GM18519 (cell line): ENCODE measurements around the gene LRIG1.

Experiments used
- ATAC-seq: cut with Tn5 transposase; IDR thresholded peaks from one replicate; pipeline ENCODE4 v1.9.1; 2021; ENCODE audit warnings: mild to moderate bottlenecking, moderate library complexity; ENCODE audit not compliant: unreplicated experiment, low FRiP score

The LRIG1 gene

GRCh38 chr3:66489115-66489514 lies 11.7 kb downstream of the LRIG1 start:
- ATAC-seq: no peak

- ATAC-seq: no peak
These were observed 12.3 kb downstream of the LRIG1 start for GRCh38 chr3:66488492-66488891.

- no peak for ATAC-seq
These were observed 13.4 kb downstream of the LRIG1 start for GRCh38 chr3:66487465-66487864.

- no peak for ATAC-seq
These were observed 14.2 kb downstream of the LRIG1 start for GRCh38 chr3:66486646-66487045.

- ATAC-seq: no peak
These were observed 14.6 kb downstream of the LRIG1 start for GRCh38 chr3:66486202-66486601.

GRCh38 chr3:66485291-66485968 lies 15.4 kb downstream of the LRIG1 start:
- ATAC-seq: no peak

GRCh38 chr3:66484106-66484844 lies 16.5 kb downstream of the LRIG1 start:
- no peak for ATAC-seq

GRCh38 chr3:66483409-66483906 lies 17.4 kb downstream of the LRIG1 start:
- peak; percentile 48 for ATAC-seq

DNA sequence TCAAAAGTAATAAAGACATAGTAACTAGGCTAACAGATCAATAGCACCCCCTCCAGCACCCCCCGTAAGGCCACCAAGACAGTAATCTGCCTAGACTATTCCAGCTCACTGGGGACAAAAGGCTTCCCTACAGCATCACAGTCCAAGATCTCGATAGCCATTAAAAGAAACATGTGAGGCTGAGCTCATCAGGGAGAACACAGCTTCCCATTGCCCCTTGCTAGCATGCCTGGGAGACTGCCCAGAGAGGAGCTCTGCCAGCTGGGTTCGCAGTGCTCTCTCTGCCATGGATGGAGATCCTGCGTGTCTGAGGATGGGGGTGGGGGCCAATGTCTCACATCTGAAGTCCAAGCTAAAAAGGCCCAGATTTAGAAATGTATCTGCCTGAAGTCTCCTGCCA lies 17.8 kb downstream of the LRIG1 start:
- no peak for ATAC-seq

GRCh38 chr3:66482018-66482404 lies 18.8 kb downstream of the LRIG1 start:
- ATAC-seq: no peak

- ATAC-seq: no peak
These were observed 19.5 kb downstream of the LRIG1 start for GRCh38 chr3:66481071-66482017.

GRCh38 chr3:66480666-66481065 lies 20.2 kb downstream of the LRIG1 start:
- ATAC-seq: no peak

DNA sequence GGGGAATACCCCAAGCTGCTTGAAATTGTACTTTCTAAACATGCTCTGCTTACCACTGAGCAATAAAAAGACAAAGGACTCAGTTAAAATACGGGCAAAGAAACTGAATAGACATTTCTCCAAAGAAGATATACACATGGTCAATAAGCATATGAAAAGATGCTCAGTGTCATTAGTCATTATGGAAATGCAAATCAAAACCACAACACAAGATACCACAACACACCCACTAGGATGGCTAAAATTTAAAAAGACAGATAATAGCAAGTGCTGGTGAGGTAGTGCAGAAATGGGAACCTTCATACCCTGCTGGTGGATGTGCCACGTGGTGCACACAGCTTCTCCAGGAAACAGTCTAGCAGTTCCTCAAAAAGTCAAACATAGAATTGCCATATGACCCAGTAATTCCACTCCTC lies 21.3 kb downstream of the LRIG1 start:
- ATAC-seq: peak; percentile 58

DNA sequence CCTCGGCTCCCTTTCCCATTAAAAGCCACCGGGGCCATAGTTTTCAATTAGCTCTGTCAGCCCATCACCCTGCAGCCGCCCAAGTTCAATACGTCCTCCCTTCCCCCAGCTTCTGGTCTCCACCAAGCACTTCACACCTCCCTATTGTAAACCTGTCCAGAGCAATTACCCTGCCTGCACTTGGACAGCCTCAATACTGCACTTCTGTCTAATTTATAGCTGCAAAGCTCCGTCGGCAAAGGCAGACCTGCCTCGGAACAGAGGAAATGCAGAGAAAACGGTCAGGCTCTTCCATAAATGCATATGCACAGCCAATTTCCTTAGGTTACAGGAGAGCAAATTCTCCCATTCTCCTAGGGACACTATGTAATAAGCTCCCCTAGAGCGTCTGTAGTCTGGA lies 21.9 kb downstream of the LRIG1 start:
- no peak for ATAC-seq

- ATAC-seq: no peak
These were observed 23.0 kb downstream of the LRIG1 start for GRCh38 chr3:66477856-66478255.

GRCh38 chr3:66476852-66477381 lies 23.9 kb downstream of the LRIG1 start:
- no peak for ATAC-seq

DNA sequence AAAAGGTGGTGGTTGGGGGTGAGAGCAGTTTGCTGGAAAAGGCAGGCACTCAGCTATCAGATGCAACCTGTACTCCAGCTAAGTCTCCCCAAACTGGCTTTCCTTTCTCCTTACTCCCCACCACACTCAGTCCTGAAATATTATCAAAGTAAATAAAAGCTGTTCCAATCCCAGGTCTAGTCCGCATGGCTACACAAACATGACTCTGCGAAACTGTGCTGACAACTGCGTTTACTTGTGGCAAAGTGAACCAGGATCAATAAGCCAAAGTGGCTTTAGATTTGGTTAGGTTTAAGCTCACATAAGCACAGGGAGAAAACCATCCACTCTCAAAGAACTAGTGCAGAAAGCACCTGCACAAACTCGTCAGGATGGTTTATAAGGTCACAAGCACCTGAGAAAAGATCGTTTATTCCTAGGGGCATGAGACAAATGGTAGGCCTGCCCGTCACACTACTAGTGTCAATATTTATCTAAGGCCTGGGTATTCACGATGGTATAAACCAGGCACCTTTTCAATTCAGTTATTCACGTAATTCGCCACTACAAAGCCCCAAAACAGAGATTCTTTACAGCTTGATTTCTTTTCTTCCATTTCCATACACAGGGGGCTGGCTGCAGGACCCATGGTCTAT lies 25.3 kb downstream of the LRIG1 start:
- ATAC-seq: no peak

- no peak for ATAC-seq
These were observed 27.1 kb downstream of the LRIG1 start for GRCh38 chr3:66473692-66474091.

DNA sequence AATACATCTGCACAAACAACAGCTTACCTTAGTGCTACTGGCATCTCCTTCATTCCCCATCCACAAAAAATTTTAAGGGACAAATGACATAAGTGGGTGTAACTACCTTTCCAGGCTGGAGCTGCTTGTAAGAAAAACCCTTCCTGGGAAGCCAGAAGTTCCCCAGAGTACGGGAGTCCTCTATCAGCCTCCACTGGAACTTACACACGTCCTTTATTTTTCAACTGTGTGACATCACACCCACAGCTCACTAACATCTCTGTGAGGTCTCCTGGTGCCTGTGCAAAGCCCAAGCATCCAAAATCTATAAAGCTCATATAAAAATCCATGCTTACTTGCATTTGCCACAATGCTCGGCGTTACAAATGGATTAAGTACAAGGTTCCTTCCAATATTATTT lies 27.6 kb downstream of the LRIG1 start:
- ATAC-seq: no peak
